Measurements from ENCODE around the gene IFT57.

IFT57 gene

DNA sequence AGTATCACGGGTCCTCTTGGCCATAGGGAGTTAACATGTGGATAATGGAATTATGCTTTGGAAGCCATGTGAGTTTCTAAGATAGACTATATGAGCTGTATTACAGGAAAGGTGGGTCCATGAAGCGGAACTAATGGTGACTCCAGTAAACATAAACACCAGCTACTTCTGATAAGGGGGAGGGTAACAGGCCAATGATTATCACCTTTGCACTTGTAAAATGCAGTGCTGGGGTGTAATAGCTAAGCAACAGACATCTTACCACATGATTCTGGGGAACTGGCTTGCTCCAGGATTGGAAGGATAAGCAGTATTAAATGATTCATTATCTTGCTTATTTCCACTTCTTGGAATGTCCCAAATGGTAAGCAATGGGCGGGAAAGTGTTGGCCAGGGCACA is 70.0 kb downstream of the IFT57 start:
- TF ChIP-seq ZFX (IDR thresholded peaks at IDR 0.05; ENCODE audit: borderline replicate concordance) (no peak), CTCF (IDR thresholded peaks at IDR 0.05) (no peak)
- H3K27ac ChIP-seq: no peak overlapping the region

- TF ChIP-seq CTCF (IDR thresholded peaks at IDR 0.05) (no peak), ZFX (IDR thresholded peaks at IDR 0.05; ENCODE audit: borderline replicate concordance) (no peak)
- H3K27ac ChIP-seq: no peak overlapping the region
Measured at GRCh38 chr3:108150200-108150599, 72.0 kb downstream of the IFT57 start.

DNA sequence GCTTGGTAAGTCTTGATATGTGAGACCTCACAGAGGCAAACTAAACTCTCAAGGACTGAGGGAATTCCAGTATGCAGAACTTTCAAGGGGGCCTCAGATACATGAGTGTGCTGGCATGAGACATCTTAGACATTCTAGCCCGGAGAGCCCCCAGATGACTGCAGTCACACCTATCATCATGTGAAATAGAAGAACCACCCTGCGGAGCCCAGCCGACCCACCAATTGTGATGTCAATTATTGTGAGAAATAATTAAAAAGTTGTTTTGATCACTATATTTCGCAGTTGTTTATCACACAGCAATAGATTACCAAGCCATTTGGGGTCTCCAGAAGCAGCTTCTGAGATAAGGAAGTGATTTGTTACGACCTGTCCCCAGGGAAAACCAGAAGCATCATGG is 76.1 kb downstream of the IFT57 start:
- no peak overlapping the region for H3K27ac ChIP-seq
- no peak for TF ChIP-seq ZFX (IDR thresholded peaks at IDR 0.05; ENCODE audit: borderline replicate concordance)
- no peak for TF ChIP-seq CTCF (IDR thresholded peaks at IDR 0.05)

DNA sequence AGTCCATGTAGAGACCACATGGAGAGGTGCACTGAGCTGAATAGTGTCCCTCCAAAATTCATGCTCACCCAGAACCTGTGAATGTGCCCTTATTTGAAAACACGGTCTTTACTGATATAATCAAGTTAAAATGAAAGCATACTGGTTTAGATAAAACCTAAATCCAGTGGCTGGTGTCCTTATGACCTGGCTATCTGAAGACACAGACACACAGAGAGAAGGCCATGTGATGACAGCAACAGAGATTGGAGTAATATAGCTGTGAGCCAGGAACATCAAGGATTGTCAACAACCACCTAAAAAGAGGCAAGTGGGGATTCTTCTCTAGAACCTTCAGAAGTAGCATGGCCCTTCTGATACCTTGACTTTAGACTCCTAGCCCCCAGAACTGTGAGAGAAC is 76.6 kb downstream of the IFT57 start:
- TF ChIP-seq CTCF (IDR thresholded peaks at IDR 0.05) (no peak), ZFX (IDR thresholded peaks at IDR 0.05; ENCODE audit: borderline replicate concordance) (no peak)
- H3K27ac ChIP-seq: no peak overlapping the region

GRCh38 chr3:108137460-108137814 is 84.8 kb downstream of the IFT57 start:
- no peak overlapping the region for H3K27ac ChIP-seq
- TF ChIP-seq CTCF (IDR thresholded peaks at IDR 0.05): no peak
- TF ChIP-seq ZFX (IDR thresholded peaks at IDR 0.05; ENCODE audit: borderline replicate concordance): no peak

DNA sequence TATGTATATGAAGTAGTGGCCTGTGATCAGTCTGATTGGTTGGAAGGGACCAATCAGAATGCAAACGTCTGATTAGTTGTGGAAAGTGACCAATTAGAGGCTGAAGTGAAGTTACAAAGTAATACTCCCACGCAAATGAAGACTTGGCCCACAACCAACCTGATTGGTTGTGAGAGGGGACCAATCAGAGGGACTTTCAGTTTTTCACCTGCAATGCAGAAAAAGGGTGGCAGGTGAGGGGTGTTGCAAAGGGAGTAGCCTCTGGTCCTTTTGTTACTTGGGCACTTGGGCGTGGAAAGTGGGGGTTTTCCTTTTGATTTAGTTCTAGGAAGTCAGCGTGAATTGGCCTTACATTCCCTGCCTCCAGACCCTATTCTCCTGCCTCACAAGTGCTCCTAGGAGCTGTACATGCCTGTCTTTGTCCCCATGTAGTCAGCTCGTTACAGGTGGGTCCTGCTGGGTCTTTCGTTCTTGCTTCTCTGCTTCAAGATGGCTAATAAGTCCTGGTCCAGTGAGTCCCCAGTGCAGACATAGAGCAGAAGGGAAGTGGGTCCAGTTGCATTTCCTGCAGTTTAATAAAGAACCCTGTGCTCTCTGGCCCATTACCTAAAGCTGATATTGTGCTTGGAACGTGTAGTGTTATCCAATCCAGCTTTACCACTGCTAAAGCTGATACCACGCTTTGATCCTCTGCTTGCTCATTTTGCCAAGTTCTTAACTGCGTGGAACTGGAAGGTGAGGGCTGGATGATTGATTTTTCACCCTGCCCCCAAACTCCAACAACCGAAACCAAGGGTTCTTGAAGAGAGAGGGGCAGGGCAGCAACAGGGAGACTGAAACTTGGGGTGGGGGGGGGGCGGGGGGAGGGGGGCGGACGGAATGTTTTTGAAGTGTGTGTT is 85.4 kb downstream of the IFT57 start:
- TF ChIP-seq ZFX (IDR thresholded peaks at IDR 0.05; ENCODE audit: borderline replicate concordance) (no peak), CTCF (IDR thresholded peaks at IDR 0.05) (no peak)
- H3K27ac ChIP-seq: no peak overlapping the region

- H3K27ac ChIP-seq: no peak overlapping the region
Measured at GRCh38 chr3:108134555-108134880, 87.7 kb downstream of the IFT57 start.

More at GRCh38 chr3:108134555-108134880, 87.7 kb downstream of the IFT57 start:
- no peak for TF ChIP-seq CTCF (IDR thresholded peaks at IDR 0.05)
- TF ChIP-seq ZFX (IDR thresholded peaks at IDR 0.05; ENCODE audit: borderline replicate concordance): no peak

Data from 22Rv1 (cell line).